ENCODE measurements around the gene ZBTB17.

- TF ChIP-seq CTCF (conservative IDR thresholded peaks at IDR 0.05) (no peak), EZH2 (IDR thresholded peaks at IDR 0.05; ENCODE audit: low read depth) (no peak)
Measured at GRCh38 chr1:15923241-15923640, 52.7 kb downstream of the ZBTB17 start.
